HepG2 (cell line): Measurements from ENCODE around the gene THOC7. TPM values are rescaled to one million over a fixed set of nuclear protein-coding genes. Genes with fewer than 3 reads are reported as not detected.

Experiments
- ATAC-seq: fragments of 200-7000 bp; cut with Tn5 transposase; 3 replicates; pipeline ENCODE4 v1.9.1; 2020; ENCODE audit warnings: mild to moderate bottlenecking, moderate library complexity
- BruUV-seq: library from RNA; stranded (reverse); fragments of 400-500 nt; replicated peaks from 2 replicates; lab custom pipeline; 2021; lab: Mats Ljungman, UMichigan
- CTCF ChIA-PET: fragments of 300-600 bp; formaldehyde crosslinking; extraction: SDS; loops from one replicate; lab custom pipeline; 2021; ENCODE audit warnings: low total read pairs, inconsistent platforms, low intra/inter-chr PET ratio; lab: Yijun Ruan, JAX
- POLR2A ChIA-PET: fragments of 350-600 bp; sonication (Branson Sonifier 250); formaldehyde crosslinking; loops from one replicate; lab custom pipeline; 2020; ENCODE audit warnings: antibody characterized with exemption, inconsistent platforms; lab: Yijun Ruan, JAX
- DNase-seq: peaks from one replicate; pipeline ENCODE4 v3.0.0-alpha.2; 2015; ENCODE audit warnings: low spot score
- FAIRE-seq: peaks from 3 replicates; lab custom pipeline; 2011; peaks lifted over from hg19 to GRCh38; lab: Jason Lieb, UNC
- H2AFZ ChIP-seq: one replicate; pipeline ENCODE4 v1.6.1; 2011; ENCODE audit warnings: low read length, inconsistent platforms
- H3K27ac ChIP-seq: fragments of 300-600 bp; 3 replicates; pipeline ENCODE4 v1.8.0; 2011; ENCODE audit warnings: mixed run types, mild to moderate bottlenecking, mixed read lengths, low read length, inconsistent platforms; ENCODE audit not compliant: insufficient read depth; ENCODE audit errors: extremely low read length
- H3K27me3 ChIP-seq, 2 experiments: fragments of 200-600 bp in 1 of 2; 2 replicates in 1 of 2; 3 replicates in 1 of 2; pipeline versions ENCODE4 v1.6.0 to v1.8.0; 2011; ENCODE audit warnings: low read length in 2 of 2, mild to moderate bottlenecking in 2 of 2, moderate library complexity in 2 of 2, inconsistent platforms in 1 of 2; ENCODE audit not compliant: insufficient read depth in 2 of 2, control insufficient read depth in 1 of 2
- H3K36me3 ChIP-seq, 2 experiments: fragments of 200-600 bp in 1 of 2; replicated peaks in 1 of 2; 2 replicates in 1 of 2; 3 replicates in 1 of 2; pipeline versions ENCODE4 v1.5.1 to v1.8.0; 2011; ENCODE audit warnings: low read length in 2 of 2, inconsistent platforms in 1 of 2; ENCODE audit not compliant: insufficient read depth in 2 of 2, control insufficient read depth in 1 of 2
- H3K4me1 ChIP-seq: 2 replicates; pipeline ENCODE4 v1.5.1; 2012; ENCODE audit warnings: low read length, inconsistent platforms; ENCODE audit not compliant: insufficient read depth
- H3K4me2 ChIP-seq: 2 replicates; pipeline ENCODE4 v1.6.0; 2011; ENCODE audit warnings: low read depth, low read length, inconsistent platforms
- H3K4me3 ChIP-seq, 3 experiments: fragments of 200-600 bp in 1 of 3; sonication (generic), shearing (Covaris generic) in 1 of 3; replicated peaks in 1 of 3; 2 replicates each; pipeline ENCODE4 v1.5.1; 2011 to 2016; ENCODE audit warnings: low read length in 3 of 3, inconsistent platforms in 2 of 3, low read depth in 2 of 3, mild to moderate bottlenecking in 2 of 3, control low read depth in 1 of 3, mixed read lengths in 1 of 3; ENCODE audit not compliant: insufficient read depth in 1 of 3
- H3K79me2 ChIP-seq: one replicate; pipeline ENCODE4 v1.6.1; 2011; ENCODE audit warnings: low read length, inconsistent platforms; ENCODE audit not compliant: insufficient read depth
- H3K9ac ChIP-seq: 2 replicates; pipeline ENCODE4 v1.6.0; 2011; ENCODE audit warnings: mild to moderate bottlenecking, low read depth, low read length, inconsistent platforms; ENCODE audit not compliant: insufficient read depth
- H3K9me3 ChIP-seq: 2 replicates; pipeline ENCODE4 v1.5.1; 2012; ENCODE audit warnings: mild to moderate bottlenecking, low read length
- H4K20me1 ChIP-seq: 2 replicates; pipeline ENCODE4 v1.6.0; 2011; ENCODE audit warnings: inconsistent platforms, mild to moderate bottlenecking, low read length, moderate library complexity; ENCODE audit not compliant: insufficient read depth
- ATF2 ChIP-seq: sonication (generic); formaldehyde crosslinking; IDR thresholded peaks from 2 replicates; pipeline ENCODE4 v1.4.0; 2020; ENCODE audit warnings: missing genetic modification reagents
- HNRNPK ChIP-seq: fragments of 200-400 bp; formaldehyde crosslinking; IDR thresholded peaks from 2 replicates; pipeline ENCODE4 v1.6.1; 2018; ENCODE audit warnings: low read length, low read depth, moderate library complexity, mild to moderate bottlenecking; ENCODE audit not compliant: poor library complexity, severe bottlenecking
- KDM3A ChIP-seq: IDR thresholded peaks from 2 replicates; pipeline ENCODE4 v1.6.1; 2018; ENCODE audit warnings: low read depth, missing compliant biosample characterization
- NR2F6 ChIP-seq, 2 experiments: IDR thresholded peaks; 2 replicates each; pipeline ENCODE4 v1.6.1; 2016; ENCODE audit warnings: antibody characterized with exemption in 1 of 2, mild to moderate bottlenecking in 1 of 2
- TEAD3 ChIP-seq: optimal IDR thresholded peaks from 2 replicates; pipeline ENCODE3; 2016; ENCODE audit warnings: borderline replicate concordance
- ZBTB21 ChIP-seq: sonication (generic); formaldehyde crosslinking; IDR thresholded peaks from 2 replicates; pipeline ENCODE4 v1.4.0; 2020; ENCODE audit warnings: missing genetic modification reagents
- WGBS: methylation state at CpG from one replicate; pipeline ENCODE4 v1.1.6; 2017; ENCODE audit warnings: low lambda C conversion rate; 5-methylcytosine and 5-hydroxymethylcytosine counted together
- in situ Hi-C: cut with HindIII; loops from 2 replicates; pipeline ENCODE4 v1.10.0; 2017; ENCODE audit warnings: low pct_unique_long_range_greater_than_20kb; ENCODE audit not compliant: extremely low pct_ligation_motif_present
- intact Hi-C: fragments of 100-400 bp; cut with micrococcal nuclease; formaldehyde crosslinking; loops from one replicate; pipeline ENCODE4 v1.10.0; 2022; ENCODE audit not compliant: unreplicated experiment
- polyA plus RNA-seq, 8 experiments: library from polyadenylated mRNA; depleted of rRNA in 3 of 8; stranded (reverse) in 7 of 8; unstranded in 1 of 8; fragments of >200 nt; fragmentation: Illumina TruSeq in 4 of 8; extraction: Trizol in 4 of 8; gene quantifications; 2 replicates each; pipeline versions ENCODE4 v1.2.1 to v1.2.3, GENCODE V29; 2011 to 2016; ENCODE audit warnings: low read depth in 4 of 8, missing spikeins in 1 of 8, mixed read lengths in 1 of 8; ENCODE audit not compliant: insufficient read depth in 1 of 8
- total RNA-seq, 5 experiments: library from RNA; depleted of rRNA; stranded (reverse); fragments of >200 nt; fragmentation: Illumina TruSeq; extraction: Trizol; gene quantifications; 2 replicates each; pipeline ENCODE4 v1.2.3, GENCODE V29; 2016; ENCODE audit warnings: low read depth in 1 of 5
- TF ChIP-seq, protein P1 (sequence below): sonication (generic); formaldehyde crosslinking; IDR thresholded peaks from 2 replicates; pipeline ENCODE4 v1.4.0; 2020; ENCODE audit warnings: missing genetic modification reagents, mild to moderate bottlenecking, borderline replicate concordance
- TF ChIP-seq, protein P2 (sequence below): sonication (generic); formaldehyde crosslinking; IDR thresholded peaks from 2 replicates; pipeline ENCODE4 v1.5.1; 2020; ENCODE audit warnings: mild to moderate bottlenecking, missing genetic modification reagents, borderline replicate concordance

Gene THOC7
- total and polyA plus RNA-seq, 2 of the 13 experiments (the other 11 are each of a cell fraction or from before 2014, with no cell fraction given), result 32.8 to 63.5 TPM

GRCh38 chr3:63910891-63911290 is 47.3 kb upstream of the THOC7 start:
- no peaks in the 10 kb centered on the region for H4K20me1 ChIP-seq
- DNase-seq, result peak; percentile 12
- TF ChIP-seq, protein P1, sequence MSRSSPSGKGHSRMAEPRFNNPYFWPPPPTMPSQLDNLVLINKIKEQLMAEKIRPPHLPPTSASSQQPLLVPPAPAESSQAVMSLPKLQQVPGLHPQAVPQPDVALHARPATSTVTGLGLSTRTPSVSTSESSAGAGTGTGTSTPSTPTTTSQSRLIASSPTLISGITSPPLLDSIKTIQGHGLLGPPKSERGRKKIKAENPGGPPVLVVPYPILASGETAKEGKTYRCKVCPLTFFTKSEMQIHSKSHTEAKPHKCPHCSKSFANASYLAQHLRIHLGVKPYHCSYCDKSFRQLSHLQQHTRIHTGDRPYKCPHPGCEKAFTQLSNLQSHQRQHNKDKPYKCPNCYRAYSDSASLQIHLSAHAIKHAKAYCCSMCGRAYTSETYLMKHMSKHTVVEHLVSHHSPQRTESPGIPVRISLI (CRISPR knock-in tag), result peak; percentile 42; the same call in 1 of the 2 replicates
- TF ChIP-seq HNRNPK (no peak), ATF2 (CRISPR knock-in tag) (no peak)
- H3K9me3 ChIP-seq, result no peaks in the 10 kb centered on the region
- H3K4me3 ChIP-seq, result peak overlapping the region; percentile 61 to 79 (median 61); a peak in 5 of 6 replicates
- peaks cover 24% of the 10 kb centered on the region for H3K79me2 ChIP-seq
- no peak for FAIRE-seq
- no TSS peak for BruUV-seq
- no peak overlapping the region for H2AFZ ChIP-seq
- H3K36me3 ChIP-seq, result peaks cover 2 to 3% of the 10 kb centered on the region in 2 experiments; a peak in 3 of 5 replicates
- peak overlapping the region; percentile 83 for H3K4me2 ChIP-seq
- intact Hi-C loops (loop anchor here (2.0 to 5.0 kb wide), 2 partner anchors 46 to 51 kb away; no protein-coding TSS in a partner anchor), in situ Hi-C loops (loop anchor here (5.0 to 10.0 kb wide), 2 partner anchors 46 to 81 kb away; partner anchors contain the start of genes ATXN7 and THOC7)
- H3K27me3 ChIP-seq, result no peaks in the 10 kb centered on the region
- peak overlapping the region; percentile 94 for H3K9ac ChIP-seq
- WGBS, result 63% methylated on average over 1 of the region's 1 CpG
- ChIA-PET POLR2A (interaction anchor here (1.1 to 2.0 kb wide), 3 partner anchors 36 to 49 kb away, joined by 5 to 11 read pairs (median 9); partner anchors contain the start of genes ATXN7 and THOC7), CTCF (no interaction called here)
- ATAC-seq, result no peak
- peak overlapping the region; percentile 98 for H3K27ac ChIP-seq
- H3K4me1 ChIP-seq, result peaks cover 36% of the 10 kb centered on the region

DNA sequence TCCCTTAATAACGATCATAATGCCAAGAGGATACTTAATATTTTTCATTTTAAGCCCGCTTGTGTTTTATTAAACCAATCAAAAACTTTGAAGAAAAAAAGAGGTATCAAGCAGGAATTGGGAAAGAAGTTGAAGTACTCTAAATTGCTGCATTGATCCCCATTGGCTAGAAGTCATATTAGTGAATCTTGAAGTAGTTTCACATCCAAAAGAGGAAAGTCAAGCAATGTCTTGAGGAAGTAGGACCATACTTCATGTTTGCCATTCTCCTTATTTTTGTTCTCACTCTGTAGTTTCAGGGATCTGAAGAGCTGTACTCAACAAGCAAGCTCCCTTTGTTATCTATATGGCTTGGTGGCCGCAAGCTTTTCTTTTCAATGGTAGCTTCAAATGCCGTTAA is 46.4 kb upstream of the THOC7 start:
- intact Hi-C loops (loop anchor here (2.0 to 5.0 kb wide), 2 partner anchors 45 to 52 kb away; no protein-coding TSS in a partner anchor), in situ Hi-C loops (loop anchor here (5.0 to 10.0 kb wide), 2 partner anchors 45 to 82 kb away; partner anchors contain the start of genes ATXN7 and THOC7)
- DNase-seq, result no peak
- Histone ChIP-seq H3K36me3 (peaks cover 1 to 2% of the 10 kb centered on the region in 2 experiments; a peak in 1 of 5 replicates), H2AFZ (no peak overlapping the region), H3K79me2 (peaks cover 20% of the 10 kb centered on the region), H3K27ac (no peak overlapping the region), H4K20me1 (no peaks in the 10 kb centered on the region), H3K9me3 (no peaks in the 10 kb centered on the region), H3K4me3 (no peak overlapping the region), H3K9ac (no peak overlapping the region), H3K4me2 (no peak overlapping the region), H3K27me3 (no peaks in the 10 kb centered on the region), H3K4me1 (peaks cover 35% of the 10 kb centered on the region)
- 95% methylated on average over 4 of the region's 4 CpGs for WGBS
- no peak for FAIRE-seq
- ChIA-PET POLR2A (no interaction called here), CTCF (no interaction called here)
- BruUV-seq, result no TSS peak
- no peak for ATAC-seq
- TF ChIP-seq, protein P2, sequence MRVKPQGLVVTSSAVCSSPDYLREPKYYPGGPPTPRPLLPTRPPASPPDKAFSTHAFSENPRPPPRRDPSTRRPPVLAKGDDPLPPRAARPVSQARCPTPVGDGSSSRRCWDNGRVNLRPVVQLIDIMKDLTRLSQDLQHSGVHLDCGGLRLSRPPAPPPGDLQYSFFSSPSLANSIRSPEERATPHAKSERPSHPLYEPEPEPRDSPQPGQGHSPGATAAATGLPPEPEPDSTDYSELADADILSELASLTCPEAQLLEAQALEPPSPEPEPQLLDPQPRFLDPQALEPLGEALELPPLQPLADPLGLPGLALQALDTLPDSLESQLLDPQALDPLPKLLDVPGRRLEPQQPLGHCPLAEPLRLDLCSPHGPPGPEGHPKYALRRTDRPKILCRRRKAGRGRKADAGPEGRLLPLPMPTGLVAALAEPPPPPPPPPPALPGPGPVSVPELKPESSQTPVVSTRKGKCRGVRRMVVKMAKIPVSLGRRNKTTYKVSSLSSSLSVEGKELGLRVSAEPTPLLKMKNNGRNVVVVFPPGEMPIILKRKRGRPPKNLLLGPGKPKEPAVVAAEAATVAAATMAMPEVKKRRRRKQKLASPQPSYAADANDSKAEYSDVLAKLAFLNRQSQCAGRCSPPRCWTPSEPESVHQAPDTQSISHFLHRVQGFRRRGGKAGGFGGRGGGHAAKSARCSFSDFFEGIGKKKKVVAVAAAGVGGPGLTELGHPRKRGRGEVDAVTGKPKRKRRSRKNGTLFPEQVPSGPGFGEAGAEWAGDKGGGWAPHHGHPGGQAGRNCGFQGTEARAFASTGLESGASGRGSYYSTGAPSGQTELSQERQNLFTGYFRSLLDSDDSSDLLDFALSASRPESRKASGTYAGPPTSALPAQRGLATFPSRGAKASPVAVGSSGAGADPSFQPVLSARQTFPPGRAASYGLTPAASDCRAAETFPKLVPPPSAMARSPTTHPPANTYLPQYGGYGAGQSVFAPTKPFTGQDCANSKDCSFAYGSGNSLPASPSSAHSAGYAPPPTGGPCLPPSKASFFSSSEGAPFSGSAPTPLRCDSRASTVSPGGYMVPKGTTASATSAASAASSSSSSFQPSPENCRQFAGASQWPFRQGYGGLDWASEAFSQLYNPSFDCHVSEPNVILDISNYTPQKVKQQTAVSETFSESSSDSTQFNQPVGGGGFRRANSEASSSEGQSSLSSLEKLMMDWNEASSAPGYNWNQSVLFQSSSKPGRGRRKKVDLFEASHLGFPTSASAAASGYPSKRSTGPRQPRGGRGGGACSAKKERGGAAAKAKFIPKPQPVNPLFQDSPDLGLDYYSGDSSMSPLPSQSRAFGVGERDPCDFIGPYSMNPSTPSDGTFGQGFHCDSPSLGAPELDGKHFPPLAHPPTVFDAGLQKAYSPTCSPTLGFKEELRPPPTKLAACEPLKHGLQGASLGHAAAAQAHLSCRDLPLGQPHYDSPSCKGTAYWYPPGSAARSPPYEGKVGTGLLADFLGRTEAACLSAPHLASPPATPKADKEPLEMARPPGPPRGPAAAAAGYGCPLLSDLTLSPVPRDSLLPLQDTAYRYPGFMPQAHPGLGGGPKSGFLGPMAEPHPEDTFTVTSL (CRISPR knock-in tag), result no peak
- TF ChIP-seq TEAD3 (CRISPR knock-in tag), result no peak
- no peak for TF ChIP-seq KDM3A
- TF ChIP-seq NR2F6 (IDR thresholded peaks at IDR 0.05), result no peak
- no peak for TF ChIP-seq NR2F6 (CRISPR knock-in tag; IDR thresholded peaks at IDR 0.05)
- TF ChIP-seq ZBTB21 (CRISPR knock-in tag), result no peak
